PC-9 (cell line): Measurements from ENCODE around the gene STARD13.

Experiments
- CTCF ChIP-seq: fragments of 200-600 bp; sonication (generic); conservative IDR thresholded peaks from 2 replicates; pipeline ENCODE4 v1.6.1; 2017; ENCODE audit warnings: mixed run types, antibody characterized with exemption, mild to moderate bottlenecking, moderate library complexity
- EZH2 ChIP-seq: fragments of 200-600 bp; sonication (generic); IDR thresholded peaks from 2 replicates; pipeline ENCODE4 v1.8.0; 2017; ENCODE audit warnings: antibody characterized with exemption, low read depth

DNA sequence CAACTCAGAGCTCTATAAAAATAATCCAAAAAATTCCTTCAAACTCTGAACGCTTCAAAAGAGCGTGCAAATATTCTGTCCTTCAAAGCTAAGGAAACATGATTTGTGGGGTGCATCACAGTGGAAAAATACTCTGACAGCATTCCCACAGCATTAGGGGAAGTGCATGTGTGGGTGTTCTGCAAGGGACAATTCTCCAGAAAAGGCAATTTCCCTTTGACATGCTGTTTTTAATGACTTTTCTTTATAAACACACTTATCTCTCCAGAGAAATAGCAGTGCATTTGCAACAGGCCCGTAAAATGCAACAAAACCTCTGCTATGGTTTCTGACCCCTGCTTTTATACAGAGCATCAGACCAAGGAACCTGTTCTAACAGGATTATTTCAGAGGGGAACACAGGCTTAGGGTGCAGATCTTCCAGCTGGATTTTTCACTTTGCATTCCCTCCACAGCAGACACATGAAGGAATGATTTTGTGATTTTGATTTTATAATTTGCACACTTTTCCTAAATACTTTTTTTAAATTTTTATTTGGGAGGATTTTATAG lies 226.7 kb downstream of the STARD13 start:
- TF ChIP-seq CTCF = no peak
- no peak for TF ChIP-seq EZH2
